ENCODE results near the gene CILP2.

DNA sequence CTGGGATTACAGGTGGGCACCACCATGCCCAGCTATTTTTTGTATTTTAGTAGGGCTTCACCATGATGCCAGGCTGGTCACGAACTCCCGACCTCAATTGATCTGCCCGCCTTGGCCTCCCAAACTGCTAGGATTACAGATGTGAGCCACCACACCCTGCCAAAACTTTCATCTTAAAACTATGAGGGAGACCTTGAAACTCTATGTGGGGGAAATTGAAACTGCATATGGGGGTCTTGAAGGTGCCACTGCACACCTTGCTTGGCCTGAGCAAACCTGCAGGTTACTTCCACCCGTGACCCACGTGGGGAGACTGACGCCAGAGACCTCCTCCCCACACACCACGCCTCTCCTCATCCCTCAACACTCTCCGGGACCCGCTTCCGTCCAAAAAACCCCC lies 15.6 kb downstream of the CILP2 start:
- no peak for TF ChIP-seq POLR2A (IDR thresholded peaks at IDR 0.05)
- TF ChIP-seq, protein P1, sequence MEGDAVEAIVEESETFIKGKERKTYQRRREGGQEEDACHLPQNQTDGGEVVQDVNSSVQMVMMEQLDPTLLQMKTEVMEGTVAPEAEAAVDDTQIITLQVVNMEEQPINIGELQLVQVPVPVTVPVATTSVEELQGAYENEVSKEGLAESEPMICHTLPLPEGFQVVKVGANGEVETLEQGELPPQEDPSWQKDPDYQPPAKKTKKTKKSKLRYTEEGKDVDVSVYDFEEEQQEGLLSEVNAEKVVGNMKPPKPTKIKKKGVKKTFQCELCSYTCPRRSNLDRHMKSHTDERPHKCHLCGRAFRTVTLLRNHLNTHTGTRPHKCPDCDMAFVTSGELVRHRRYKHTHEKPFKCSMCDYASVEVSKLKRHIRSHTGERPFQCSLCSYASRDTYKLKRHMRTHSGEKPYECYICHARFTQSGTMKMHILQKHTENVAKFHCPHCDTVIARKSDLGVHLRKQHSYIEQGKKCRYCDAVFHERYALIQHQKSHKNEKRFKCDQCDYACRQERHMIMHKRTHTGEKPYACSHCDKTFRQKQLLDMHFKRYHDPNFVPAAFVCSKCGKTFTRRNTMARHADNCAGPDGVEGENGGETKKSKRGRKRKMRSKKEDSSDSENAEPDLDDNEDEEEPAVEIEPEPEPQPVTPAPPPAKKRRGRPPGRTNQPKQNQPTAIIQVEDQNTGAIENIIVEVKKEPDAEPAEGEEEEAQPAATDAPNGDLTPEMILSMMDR (IDR thresholded peaks at IDR 0.05): no peak

All from lower leg skin (tissue), 3 donors.